Gastrocnemius medialis (tissue), 4 donors: ENCODE measurements around the gene GBP2.

ENCODE experiments used
- CTCF ChIP-seq, 5 experiments: fragments of 450-650 bp in 3 of 5; fragments of 200-600 bp in 2 of 5; sonication (generic) in 2 of 5; IDR thresholded peaks in 4 of 5; conservative IDR thresholded peaks in 1 of 5; 1 replicate in 4 of 5; 2 replicates in 1 of 5; pipeline ENCODE4 v1.5.1; 2016 to 2019; ENCODE audit warnings: antibody characterized with exemption in 5 of 5, mild to moderate bottlenecking in 3 of 5, moderate library complexity in 3 of 5
- POLR2A ChIP-seq, 2 donors: fragments of 450-650 bp; IDR thresholded peaks; one replicate each; pipeline ENCODE4 v1.6.1; 2017; ENCODE audit warnings: antibody characterized with exemption in 2 of 2, mild to moderate bottlenecking in 2 of 2, moderate library complexity in 2 of 2

- no peak for TF ChIP-seq CTCF (IDR thresholded peaks at IDR 0.05 in 4 of 5, conservative IDR thresholded peaks at IDR 0.05 in 1 of 5)
- no peak for TF ChIP-seq POLR2A (IDR thresholded peaks at IDR 0.05)
Measured at GRCh38 chr1:89133747-89134146, 7.8 kb upstream of the GBP2 start.
